Measurements from ENCODE around the gene TRPM8. TPM values are rescaled to one million over a fixed set of nuclear protein-coding genes. Genes with fewer than 3 reads are reported as not detected.
A peak's percentile ranks its signal among the peaks of the same experiment; 100 is the strongest.

TRPM8 gene
- total and polyA plus RNA-seq, 2 donors from 2014 or later, result 2.5 TPM; not detected in 1

GRCh38 chr2:233919938-233920337, 2.8 kb downstream of the TRPM8 start:
- FAIRE-seq (no peak), DNase-seq (no peak)
- no peaks in the 10 kb centered on the region for H3K9me3 ChIP-seq (ENCODE audit: control insufficient read depth in 2 of 3, insufficient read depth in 1 of 3, low read length in 3 of 3)
- H3K27ac ChIP-seq (ENCODE audit: low read depth in 2 of 2, low read length in 2 of 2), result no peak overlapping the region
- TF ChIP-seq, protein P1, sequence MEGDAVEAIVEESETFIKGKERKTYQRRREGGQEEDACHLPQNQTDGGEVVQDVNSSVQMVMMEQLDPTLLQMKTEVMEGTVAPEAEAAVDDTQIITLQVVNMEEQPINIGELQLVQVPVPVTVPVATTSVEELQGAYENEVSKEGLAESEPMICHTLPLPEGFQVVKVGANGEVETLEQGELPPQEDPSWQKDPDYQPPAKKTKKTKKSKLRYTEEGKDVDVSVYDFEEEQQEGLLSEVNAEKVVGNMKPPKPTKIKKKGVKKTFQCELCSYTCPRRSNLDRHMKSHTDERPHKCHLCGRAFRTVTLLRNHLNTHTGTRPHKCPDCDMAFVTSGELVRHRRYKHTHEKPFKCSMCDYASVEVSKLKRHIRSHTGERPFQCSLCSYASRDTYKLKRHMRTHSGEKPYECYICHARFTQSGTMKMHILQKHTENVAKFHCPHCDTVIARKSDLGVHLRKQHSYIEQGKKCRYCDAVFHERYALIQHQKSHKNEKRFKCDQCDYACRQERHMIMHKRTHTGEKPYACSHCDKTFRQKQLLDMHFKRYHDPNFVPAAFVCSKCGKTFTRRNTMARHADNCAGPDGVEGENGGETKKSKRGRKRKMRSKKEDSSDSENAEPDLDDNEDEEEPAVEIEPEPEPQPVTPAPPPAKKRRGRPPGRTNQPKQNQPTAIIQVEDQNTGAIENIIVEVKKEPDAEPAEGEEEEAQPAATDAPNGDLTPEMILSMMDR (IDR thresholded peaks at IDR 0.05; ENCODE audit: borderline replicate concordance, extremely low read depth, insufficient read depth), result no peak
- no peaks in the 10 kb centered on the region for H3K4me1 ChIP-seq (ENCODE audit: control insufficient read depth in 2 of 3, insufficient read depth in 2 of 3, low read depth in 1 of 3, low read length in 3 of 3)
- H3K4me3 ChIP-seq (ENCODE audit: low read length in 3 of 3), result no peak overlapping the region
- no peaks in the 10 kb centered on the region for H3K27me3 ChIP-seq (ENCODE audit: control insufficient read depth, insufficient read depth, low read length)
- intact Hi-C loops (cut with DNase I), result no loop called here
- no peaks in the 10 kb centered on the region for H3K36me3 ChIP-seq (ENCODE audit: control insufficient read depth in 2 of 3, insufficient read depth in 3 of 3, low read length in 3 of 3)
- H3K9ac ChIP-seq (ENCODE audit: low read length in 3 of 3), result no peak overlapping the region

DNA sequence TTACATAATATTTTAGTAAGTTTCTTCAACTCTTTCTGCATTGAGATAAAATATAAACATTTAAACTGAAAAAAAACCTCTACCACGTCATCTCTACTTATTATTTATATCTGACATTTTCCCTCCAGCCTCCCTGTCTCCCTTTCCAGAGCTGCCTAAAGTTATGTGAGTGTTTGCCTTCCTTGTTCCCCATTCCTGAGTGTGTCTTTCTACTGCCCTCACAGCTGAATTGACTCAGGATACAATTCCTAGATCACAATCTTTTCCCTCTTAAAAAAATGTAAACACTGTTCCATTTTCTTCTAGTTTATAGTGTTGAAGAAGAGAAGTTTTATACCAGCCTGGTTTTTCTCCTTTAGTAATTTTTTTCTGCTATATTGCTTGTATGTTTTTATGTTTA, 5.3 kb downstream of the TRPM8 start:
- FAIRE-seq, result no peak
- peak in 1 of 5 donors; percentile 18 for DNase-seq
- Histone ChIP-seq H3K9ac (ENCODE audit: low read length in 3 of 3) (no peak overlapping the region), H3K4me1 (ENCODE audit: control insufficient read depth in 2 of 3, insufficient read depth in 2 of 3, low read depth in 1 of 3, low read length in 3 of 3) (no peaks in the 10 kb centered on the region), H3K27me3 (ENCODE audit: control insufficient read depth, insufficient read depth, low read length) (no peaks in the 10 kb centered on the region), H3K27ac (ENCODE audit: low read depth in 2 of 2, low read length in 2 of 2) (no peak overlapping the region), H3K36me3 (ENCODE audit: control insufficient read depth in 2 of 3, insufficient read depth in 3 of 3, low read length in 3 of 3) (no peaks in the 10 kb centered on the region), H3K9me3 (ENCODE audit: control insufficient read depth in 2 of 3, insufficient read depth in 1 of 3, low read length in 3 of 3) (no peaks in the 10 kb centered on the region), H3K4me3 (ENCODE audit: low read length in 3 of 3) (no peak overlapping the region)
- intact Hi-C loops (cut with DNase I), result no loop called here
- TF ChIP-seq, protein P1 (IDR thresholded peaks at IDR 0.05; ENCODE audit: borderline replicate concordance, extremely low read depth, insufficient read depth), result no peak

- DNase-seq (no peak), FAIRE-seq (no peak)
- Histone ChIP-seq H3K27ac (ENCODE audit: low read depth in 2 of 2, low read length in 2 of 2) (no peak overlapping the region), H3K27me3 (ENCODE audit: control insufficient read depth, insufficient read depth, low read length) (no peaks in the 10 kb centered on the region), H3K36me3 (ENCODE audit: control insufficient read depth in 2 of 3, insufficient read depth in 3 of 3, low read length in 3 of 3) (no peaks in the 10 kb centered on the region), H3K9ac (ENCODE audit: low read length in 3 of 3) (no peak overlapping the region), H3K9me3 (ENCODE audit: control insufficient read depth in 2 of 3, insufficient read depth in 1 of 3, low read length in 3 of 3) (no peaks in the 10 kb centered on the region), H3K4me3 (ENCODE audit: low read length in 3 of 3) (no peak overlapping the region), H3K4me1 (ENCODE audit: control insufficient read depth in 2 of 3, insufficient read depth in 2 of 3, low read depth in 1 of 3, low read length in 3 of 3) (no peaks in the 10 kb centered on the region)
- TF ChIP-seq, protein P1 (IDR thresholded peaks at IDR 0.05; ENCODE audit: borderline replicate concordance, extremely low read depth, insufficient read depth), result no peak
- intact Hi-C loops (cut with DNase I), result no loop called here
Observed at GRCh38 chr2:233925402-233925801, 8.2 kb downstream of the TRPM8 start.

GRCh38 chr2:233926806-233927205, 9.6 kb downstream of the TRPM8 start:
- Histone ChIP-seq H3K9ac (ENCODE audit: low read length in 3 of 3) (no peak overlapping the region), H3K4me1 (ENCODE audit: control insufficient read depth in 2 of 3, insufficient read depth in 2 of 3, low read depth in 1 of 3, low read length in 3 of 3) (no peaks in the 10 kb centered on the region), H3K36me3 (ENCODE audit: control insufficient read depth in 2 of 3, insufficient read depth in 3 of 3, low read length in 3 of 3) (no peaks in the 10 kb centered on the region), H3K9me3 (ENCODE audit: control insufficient read depth in 2 of 3, insufficient read depth in 1 of 3, low read length in 3 of 3) (no peaks in the 10 kb centered on the region), H3K4me3 (ENCODE audit: low read length in 3 of 3) (no peak overlapping the region), H3K27me3 (ENCODE audit: control insufficient read depth, insufficient read depth, low read length) (no peaks in the 10 kb centered on the region), H3K27ac (ENCODE audit: low read depth in 2 of 2, low read length in 2 of 2) (no peak overlapping the region)
- TF ChIP-seq, protein P1 (IDR thresholded peaks at IDR 0.05; ENCODE audit: borderline replicate concordance, extremely low read depth, insufficient read depth), result no peak
- intact Hi-C loops (cut with DNase I), result no loop called here
- DNase-seq, result no peak
- FAIRE-seq, result no peak

Data from kidney (tissue), 14 donors.